ENCODE measurements around the gene KASH5. TPM values are rescaled to one million over a fixed set of nuclear protein-coding genes. Genes with fewer than 3 reads are reported as not detected.
A peak's percentile ranks its signal among the peaks of the same experiment; 100 is the strongest.

The KASH5 gene
- total RNA-seq, 1 experiment from 2014 or later, result 0.30 TPM

DNA sequence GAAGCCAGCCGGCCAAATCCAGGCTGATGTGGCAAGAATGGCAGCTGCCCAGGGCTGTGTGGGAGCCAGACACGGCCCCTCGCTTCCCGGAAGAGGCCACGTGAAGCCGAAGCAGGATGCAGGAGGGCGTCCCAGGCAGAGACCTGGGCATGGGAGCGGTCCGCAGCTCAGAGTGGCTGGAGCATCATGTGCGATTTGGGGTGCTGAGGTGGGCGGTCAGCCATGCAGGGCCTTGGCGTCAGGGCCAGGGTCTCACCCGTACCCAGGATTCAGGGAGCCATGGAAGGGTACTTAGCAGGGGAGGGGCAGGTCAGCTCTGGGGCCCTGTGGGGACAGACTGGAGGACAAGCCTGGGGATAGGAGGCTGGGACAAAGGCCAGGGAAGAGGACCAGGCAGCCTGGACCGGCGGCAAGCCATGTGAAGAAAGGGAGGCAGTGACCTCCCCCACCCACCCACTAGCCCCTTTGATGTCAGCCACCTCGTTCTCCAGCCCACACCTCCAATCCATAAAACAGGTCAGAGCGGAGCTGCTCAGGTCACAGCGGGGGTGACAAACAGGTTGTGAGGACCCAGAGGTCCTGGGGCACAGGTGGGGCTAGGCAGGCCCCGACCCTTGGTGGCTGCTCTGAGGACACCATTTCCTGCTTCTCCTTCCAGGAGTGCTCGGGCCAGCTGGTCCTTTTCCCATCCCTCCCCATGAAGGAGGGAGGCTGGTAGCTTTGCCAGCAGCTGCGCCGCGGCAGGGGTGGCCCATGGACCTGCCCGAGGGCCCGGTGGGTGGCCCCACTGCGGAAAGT, 2.3 kb downstream of the KASH5 start:
- in situ Hi-C loops (cut with HindIII; ENCODE audit: low pct_unique_long_range_greater_than_20kb, low sequenced_read_pairs), result no loop called here

DNA sequence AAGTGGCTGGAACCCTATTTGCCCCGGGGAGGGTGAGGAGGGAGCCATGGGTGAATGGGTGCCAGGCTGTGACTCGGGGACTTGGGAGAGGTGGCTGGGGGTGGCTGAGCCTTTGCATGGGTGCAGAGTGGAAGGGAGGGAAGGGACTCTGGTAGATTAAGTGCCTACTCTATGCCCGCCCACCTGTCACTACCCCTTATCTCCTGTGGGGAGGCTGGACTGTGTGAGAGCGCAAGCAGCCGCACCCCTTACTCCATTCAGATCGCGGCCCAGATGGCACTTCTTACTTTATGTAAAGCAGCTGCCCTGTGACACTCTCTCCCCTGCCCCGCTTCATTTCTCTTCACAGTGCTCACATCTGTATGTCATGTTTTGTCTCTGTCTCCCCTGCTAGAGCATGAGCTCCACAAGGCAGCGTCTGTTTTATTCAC, 2.9 kb downstream of the KASH5 start:
- no peak for DNase-seq (ENCODE audit: low read depth)
- in situ Hi-C loops (cut with HindIII; ENCODE audit: low pct_unique_long_range_greater_than_20kb, low sequenced_read_pairs), result no loop called here

More for the DNA sequence above, 2.3 kb downstream of the KASH5 start:
- no peak for DNase-seq (ENCODE audit: low read depth)

DNA sequence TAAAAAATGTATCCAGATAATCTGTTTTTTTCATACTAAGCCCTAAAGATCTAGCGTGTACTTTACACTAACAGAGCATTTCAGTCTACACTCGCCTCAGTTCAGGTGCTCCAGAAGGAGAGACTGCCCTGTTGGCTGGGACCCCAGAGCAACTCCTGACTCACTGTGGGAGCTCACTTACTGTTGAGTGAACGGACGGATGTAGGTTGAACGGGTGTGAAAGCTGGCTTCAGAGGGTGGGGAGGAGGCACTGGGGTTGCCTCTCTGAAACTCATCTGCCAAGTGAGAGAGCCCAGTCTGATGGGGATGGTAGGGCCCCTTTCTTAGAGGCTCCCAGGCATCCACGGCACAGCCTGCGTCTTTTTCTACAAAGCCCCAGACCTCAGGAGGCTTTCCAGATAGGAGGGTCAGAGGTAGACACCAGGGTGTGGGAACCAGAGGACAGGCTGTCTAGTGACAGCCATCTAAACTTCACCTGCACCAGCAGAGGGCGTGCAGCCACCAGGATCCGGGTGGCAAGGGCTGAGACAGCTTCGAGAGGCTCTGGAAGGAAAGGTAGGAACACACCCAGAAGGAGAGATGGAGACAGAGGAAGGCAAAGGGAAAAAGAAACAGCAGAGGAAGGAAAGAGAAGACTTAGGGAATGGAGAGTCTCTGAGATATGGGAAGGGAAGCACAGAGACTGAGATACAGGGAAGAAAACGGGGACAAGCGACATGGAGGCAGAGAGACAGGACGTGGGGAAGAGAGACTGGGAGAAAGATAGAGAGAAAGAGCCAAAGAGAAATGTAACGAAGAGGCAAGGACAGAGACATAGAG, 3.7 kb downstream of the KASH5 start:
- DNase-seq (ENCODE audit: low read depth), result peak; percentile 69
- in situ Hi-C loops (cut with HindIII; ENCODE audit: low pct_unique_long_range_greater_than_20kb, low sequenced_read_pairs), result no loop called here

DNA sequence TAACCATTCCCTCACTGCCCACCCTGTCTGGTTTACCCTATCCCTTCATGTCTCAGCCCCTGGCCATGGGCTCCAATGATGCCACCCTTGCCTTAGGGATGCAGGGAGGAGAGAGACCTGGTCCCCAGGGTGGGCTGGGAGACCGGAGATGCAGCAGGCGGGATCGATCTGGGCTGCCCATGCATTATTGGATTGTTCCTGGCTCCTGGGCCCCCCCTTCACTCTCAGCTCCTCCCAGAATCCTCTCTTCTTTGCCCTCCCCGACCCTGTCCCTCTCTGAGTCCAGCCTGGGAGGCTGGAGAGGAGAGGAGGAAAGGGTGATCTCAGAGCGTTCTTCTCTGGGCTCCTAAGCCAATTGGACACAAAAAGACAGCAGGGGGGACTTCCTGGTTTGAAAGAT, 5.8 kb downstream of the KASH5 start:
- in situ Hi-C loops (cut with HindIII; ENCODE audit: low pct_unique_long_range_greater_than_20kb, low sequenced_read_pairs), result no loop called here

DNA sequence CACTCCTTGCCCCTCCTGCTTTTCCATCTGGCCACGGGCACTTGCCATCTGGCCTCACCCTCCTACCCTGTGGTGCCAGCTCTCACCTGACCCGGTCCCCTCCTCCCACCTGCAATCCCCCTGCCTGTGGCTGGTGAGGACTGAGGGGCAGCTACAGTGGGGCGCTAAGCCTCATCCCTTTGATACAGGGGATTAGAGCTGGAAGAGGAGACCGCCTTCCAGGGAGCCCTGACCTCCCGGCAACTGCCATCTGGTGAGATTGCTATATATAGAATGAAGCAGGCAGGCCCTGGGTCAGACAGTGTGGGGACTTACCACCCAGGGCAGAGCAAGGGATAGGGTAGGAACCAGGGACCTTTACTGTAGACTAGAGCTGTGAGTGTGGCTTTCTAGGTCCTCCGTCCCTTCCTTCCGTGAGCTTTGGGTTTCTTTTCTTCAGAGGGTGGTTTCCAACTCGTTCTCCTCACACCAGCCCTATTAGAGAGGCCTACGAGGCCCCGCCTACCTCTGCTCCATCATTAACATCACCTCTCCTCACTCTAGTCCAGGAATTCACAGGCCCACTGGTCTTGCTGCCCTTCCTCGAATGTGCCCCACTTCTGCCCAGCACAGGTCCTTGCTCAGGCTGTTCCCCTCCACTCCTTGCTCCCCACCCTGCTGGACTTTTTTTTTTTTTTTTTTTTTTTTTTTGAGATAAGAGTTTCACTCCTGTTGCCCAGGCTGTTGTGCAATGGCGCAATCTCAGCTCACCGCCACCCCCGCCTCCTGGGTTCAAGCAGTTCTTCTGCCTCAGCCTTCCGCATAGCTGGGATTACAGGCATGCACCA, 7.7 kb downstream of the KASH5 start:
- in situ Hi-C loops (cut with HindIII; ENCODE audit: low pct_unique_long_range_greater_than_20kb, low sequenced_read_pairs), result no loop called here
- DNase-seq (ENCODE audit: low read depth), result no peak

More for the DNA sequence above, 5.8 kb downstream of the KASH5 start:
- no peak for DNase-seq (ENCODE audit: low read depth)

DNA sequence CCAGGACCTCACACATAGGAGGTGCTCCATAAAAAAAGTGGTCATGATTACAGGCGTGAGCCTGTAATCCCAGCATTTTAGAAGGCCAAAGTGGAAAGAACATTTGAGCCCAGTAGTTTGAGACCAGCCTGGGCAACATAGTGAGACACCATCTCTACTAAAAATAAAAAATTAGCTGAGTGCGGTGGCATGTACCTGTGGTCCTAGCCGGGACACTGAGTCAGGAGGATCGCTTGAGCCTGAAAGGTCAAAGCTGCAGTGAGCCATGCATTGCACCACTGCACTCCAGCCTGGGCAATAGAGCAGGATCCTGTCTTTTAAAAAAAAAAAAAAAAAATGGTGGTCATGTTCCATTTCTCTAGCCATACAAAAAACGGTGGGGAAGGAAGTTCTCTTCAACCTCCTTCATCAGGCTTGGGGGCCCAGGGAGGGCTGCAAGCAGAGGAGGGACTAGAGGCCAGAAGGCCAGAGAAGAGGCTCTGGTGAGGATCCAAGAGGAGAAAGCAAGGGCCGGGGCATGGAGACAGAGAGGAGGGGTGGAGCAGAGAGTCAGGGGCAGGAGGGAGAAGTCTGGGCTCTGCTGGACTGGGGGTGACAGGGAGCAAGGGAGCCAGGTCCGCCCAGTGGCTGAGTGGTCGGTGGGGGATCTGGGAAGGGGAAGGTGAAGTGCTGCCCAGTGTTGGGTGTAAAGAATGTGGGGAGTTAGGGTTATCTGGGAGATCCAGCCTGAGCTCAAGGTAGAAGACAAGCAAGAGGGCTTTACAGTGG, 8.9 kb downstream of the KASH5 start:
- no peak for DNase-seq (ENCODE audit: low read depth)
- in situ Hi-C loops (cut with HindIII; ENCODE audit: low pct_unique_long_range_greater_than_20kb, low sequenced_read_pairs), result no loop called here

DNA sequence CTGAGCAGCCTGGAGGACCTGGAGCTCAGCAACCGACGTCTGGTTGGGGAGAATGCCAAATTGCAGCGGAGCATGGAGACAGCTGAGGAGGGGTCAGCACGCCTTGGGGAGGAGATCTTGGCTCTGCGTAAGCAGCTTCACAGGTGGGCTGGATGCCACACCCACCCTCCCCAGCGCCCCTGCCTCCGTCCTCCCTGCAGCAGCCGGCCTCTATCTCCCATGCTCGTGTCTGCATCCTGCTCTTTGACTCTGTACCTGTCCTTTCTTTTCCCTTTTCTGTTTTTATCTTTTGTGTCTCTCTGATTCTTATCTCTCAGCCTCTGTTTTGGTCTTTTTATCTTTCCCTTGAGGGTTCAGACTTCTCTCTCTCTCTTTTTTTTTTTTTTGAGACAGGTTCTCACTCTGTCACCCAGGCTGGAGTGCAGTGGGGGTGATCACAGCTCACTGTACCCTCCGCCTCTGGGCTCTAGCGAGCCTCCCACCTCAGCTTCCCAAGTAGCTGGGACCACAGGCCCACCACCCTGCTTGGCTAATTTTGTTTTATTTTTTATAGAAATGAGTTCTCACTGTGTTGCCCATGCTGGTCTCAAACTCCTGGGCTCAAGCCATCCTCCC, 10.1 kb downstream of the KASH5 start:
- in situ Hi-C loops (cut with HindIII; ENCODE audit: low pct_unique_long_range_greater_than_20kb, low sequenced_read_pairs), result no loop called here
- no peak for DNase-seq (ENCODE audit: low read depth)

DNA sequence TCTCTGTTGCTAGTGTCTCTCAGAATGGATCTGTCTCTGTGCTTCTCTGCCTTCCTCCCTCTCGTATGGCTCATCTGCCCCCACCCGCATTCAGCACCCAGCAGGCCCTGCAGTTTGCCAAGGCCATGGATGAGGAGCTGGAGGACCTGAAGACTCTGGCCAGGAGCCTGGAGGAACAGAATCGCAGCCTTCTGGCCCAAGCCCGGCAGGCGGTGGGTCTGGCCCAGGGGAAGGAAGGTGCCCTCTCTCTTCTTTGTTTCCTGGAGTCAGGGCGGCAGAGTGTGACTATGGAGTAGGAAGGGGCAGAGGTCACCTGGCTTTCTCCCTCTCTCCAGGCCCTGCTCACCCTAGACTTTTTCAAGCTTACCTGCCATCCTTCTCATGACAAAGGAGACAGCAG, 10.9 kb downstream of the KASH5 start:
- DNase-seq (ENCODE audit: low read depth), result no peak
- in situ Hi-C loops (cut with HindIII; ENCODE audit: low pct_unique_long_range_greater_than_20kb, low sequenced_read_pairs), result no loop called here

DNA sequence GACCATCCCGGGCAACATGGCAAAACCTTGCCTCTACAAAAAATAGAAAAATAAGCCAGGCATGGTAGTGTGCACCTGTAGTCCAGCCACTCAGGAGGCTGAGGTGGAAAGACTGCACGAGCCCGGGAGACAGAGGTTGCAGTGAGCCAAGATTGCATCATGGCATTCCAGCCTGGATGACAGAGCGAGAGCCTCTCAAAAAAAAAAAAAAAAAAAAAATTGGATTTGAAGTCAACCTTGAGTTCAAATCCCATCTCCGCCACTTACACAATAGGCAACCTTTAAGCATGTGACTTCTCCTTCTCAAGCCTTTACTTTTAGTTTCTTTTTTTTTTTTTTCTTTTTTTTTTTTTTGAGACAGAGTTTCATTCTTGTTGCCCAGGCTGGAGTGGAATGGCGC, 12.0 kb downstream of the KASH5 start:
- DNase-seq (ENCODE audit: low read depth), result no peak
- in situ Hi-C loops (cut with HindIII; ENCODE audit: low pct_unique_long_range_greater_than_20kb, low sequenced_read_pairs), result no loop called here

DNA sequence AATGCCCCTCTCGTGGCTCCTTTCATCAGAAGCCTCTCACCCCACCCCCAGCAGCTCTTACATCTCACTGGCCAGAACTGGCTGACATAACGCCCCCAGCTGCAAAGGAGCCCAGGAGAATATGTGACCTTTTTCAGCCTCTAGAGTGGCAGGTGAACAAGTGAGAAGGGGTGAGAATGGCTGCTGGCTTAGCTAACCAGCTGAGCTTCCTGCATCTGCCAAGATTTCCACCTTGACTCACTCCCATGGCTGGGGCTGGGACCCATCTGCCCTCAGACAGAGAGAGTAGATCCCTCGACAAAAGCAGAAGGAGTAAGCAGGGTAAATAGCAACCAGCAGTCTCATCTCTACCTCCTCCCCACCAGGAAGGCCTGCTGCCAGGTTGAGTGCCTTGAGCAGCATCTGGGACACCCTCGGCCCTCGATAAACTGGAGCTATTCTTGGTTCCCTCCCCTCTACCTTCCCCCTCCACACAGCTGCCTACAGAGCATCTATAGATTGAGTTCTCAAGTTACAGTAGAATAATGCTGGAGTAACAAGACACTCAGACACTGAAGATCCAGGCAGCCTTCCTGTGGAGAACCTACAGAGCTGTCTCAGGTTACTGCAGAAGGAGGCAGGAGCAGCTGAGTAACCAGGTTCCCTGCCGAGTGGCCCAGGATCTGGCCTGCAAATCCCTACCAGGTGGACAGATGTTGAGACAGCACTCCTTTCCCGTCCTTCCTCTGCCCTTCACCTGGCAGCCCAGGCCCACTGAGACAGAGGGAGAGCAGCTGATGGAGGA, 15.5 kb downstream of the KASH5 start:
- in situ Hi-C loops (cut with HindIII; ENCODE audit: low pct_unique_long_range_greater_than_20kb, low sequenced_read_pairs), result no loop called here

DNA sequence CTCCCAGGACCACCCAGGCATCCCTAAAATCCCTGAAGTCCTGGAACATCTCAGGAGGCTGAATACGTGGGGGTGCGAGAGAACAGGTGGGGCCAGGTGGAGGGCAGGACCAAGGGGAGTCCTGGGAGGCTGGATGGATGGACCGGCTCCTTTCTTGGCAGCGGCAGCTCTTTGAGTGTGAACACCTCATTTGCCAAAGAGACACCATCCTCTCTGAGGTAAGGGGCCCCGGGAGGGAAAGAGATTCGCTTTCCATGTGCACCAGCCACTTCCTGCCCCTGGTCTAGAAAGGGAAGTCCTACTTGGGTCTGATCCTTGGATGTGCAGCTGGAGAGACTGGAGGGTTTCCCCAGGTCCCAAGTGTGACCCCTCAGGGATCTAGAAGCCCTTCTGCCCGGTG, 19.0 kb downstream of the KASH5 start:
- DNase-seq (ENCODE audit: low read depth), result no peak
- in situ Hi-C loops (cut with HindIII; ENCODE audit: low pct_unique_long_range_greater_than_20kb, low sequenced_read_pairs), result no loop called here

More for the DNA sequence above, 15.5 kb downstream of the KASH5 start:
- DNase-seq (ENCODE audit: low read depth), result no peak

DNA sequence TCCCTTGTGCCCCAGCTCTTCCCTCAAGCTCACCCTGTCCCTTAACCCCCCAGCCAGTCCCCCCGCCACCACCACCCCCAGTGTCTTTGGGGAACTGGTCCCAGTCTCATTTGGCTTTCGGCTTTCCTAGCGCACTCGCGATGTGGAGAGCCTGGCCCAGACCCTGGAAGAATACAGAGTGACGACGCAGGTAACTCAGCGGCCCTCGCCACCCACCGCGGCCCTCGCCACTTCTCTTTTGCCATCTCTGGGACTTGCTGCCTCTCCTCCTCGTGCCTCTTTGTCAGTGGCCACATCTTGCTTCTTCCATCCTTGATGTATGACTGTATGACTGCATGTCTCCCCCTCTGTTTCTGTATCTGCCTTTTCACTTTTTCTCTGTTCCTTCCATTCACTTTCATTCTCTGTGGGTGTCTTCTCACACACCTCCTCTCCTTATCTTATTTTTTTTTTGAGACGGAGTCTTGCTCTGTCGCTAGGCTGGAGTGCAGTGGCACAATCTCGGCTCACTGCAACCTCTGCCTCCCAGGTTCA, 19.5 kb downstream of the KASH5 start:
- in situ Hi-C loops (cut with HindIII; ENCODE audit: low pct_unique_long_range_greater_than_20kb, low sequenced_read_pairs), result no loop called here
- DNase-seq (ENCODE audit: low read depth), result no peak

DNA sequence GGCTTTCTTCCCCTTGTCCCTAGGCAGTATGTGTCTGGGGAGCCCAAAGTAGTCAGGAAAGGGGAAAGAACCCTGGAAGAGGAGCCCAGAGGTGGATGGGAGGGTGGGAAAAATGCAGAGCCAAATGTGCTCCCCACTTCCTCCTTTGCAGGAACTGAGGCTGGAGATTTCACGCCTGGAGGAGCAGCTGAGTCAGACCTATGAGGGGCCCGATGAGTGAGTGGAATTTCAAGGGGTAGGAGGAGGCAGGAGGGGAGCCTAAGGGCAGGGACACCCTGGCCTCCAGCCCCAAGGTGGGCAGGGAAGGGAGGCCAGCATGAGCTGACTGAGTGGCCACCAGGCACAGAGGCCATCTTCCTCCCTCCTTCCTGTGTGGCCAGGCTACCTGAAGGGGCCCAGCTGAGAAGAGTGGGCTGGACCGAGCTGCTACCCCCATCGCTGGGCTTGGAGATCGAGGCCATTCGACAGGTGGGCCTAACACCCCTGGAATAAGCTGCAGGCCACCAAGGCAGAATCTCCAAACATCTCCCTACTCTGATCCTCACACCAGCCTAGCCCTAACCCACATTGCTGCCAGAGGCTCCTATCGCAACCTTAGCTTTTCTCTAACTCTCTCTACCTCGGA, 20.9 kb downstream of the KASH5 start:
- in situ Hi-C loops (cut with HindIII; ENCODE audit: low pct_unique_long_range_greater_than_20kb, low sequenced_read_pairs), result no loop called here
- peak; percentile 63 for DNase-seq (ENCODE audit: low read depth)

DNA sequence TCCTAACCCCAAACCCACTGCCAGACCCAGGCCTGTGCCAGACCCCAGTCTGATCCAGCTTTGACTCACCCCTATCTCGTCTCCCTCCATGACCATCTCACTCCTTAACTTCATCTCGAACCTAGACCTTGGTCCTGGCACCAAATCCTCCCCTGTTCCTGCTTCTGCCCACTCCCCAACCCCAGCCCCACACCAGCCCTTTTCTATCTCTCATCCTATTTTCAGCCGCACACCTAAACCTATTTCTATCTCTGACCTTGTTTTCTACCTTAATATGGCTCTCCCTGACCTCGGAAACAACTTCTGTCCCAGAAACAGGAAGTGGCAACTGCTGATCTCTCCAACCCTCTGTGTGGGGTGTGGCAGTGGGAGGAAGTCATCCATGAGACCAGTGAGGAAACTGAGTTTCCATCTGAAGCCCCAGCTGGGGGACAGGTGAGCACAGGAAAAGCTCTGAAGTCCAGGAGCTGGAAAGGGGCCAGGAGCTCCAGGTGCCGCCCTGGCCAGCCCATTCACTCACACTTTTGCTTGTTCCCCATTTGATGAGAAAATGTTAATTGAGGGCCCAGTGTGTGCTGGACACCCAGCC, 21.5 kb downstream of the KASH5 start:
- no peak for DNase-seq (ENCODE audit: low read depth)
- in situ Hi-C loops (cut with HindIII; ENCODE audit: low pct_unique_long_range_greater_than_20kb, low sequenced_read_pairs), result no loop called here

DNA sequence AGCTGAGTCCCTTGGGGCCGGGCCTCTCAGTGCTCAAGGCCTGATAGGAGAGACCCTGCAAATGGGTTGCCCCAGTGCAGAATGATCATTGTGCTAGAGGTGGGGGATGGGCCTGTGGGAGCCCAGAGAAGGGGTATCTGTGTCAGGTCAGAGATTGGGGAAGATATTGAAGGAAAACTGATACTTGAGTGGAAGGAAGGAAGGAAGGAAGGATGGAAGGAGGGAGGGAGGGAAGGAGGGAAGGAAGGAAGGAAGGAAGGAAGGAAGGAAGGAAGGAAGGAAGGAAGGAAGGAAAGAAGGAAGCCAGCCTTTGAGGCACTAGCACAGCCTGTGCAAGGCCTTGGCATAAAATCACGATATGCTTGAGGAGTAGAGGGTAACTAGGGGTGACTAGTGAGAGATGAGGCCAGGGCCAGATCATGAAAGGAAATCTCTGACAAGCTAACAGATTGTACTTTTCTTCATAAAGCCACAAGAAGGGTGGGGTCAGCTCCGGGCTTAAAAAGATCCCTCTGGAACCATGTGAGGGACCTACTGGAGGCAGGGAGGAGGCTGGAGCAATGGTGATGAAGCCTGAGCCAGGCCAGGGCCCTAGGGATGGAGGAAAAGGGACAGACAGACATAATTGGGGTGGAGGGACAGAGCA, 23.8 kb downstream of the KASH5 start:
- in situ Hi-C loops (cut with HindIII; ENCODE audit: low pct_unique_long_range_greater_than_20kb, low sequenced_read_pairs), result no loop called here

More for the DNA sequence above, 23.8 kb downstream of the KASH5 start:
- no peak for DNase-seq (ENCODE audit: low read depth)

Data from Caki2 (cell line).